RWPE1 (cell line): ENCODE results near the gene HMGN4.
"Not testable (repeated sequence)": the region's sequence is repeated elsewhere in the genome, so short reads cannot be mapped to it uniquely, and the experiment has no call there.

Experiments
- CTCF ChIA-PET: fragments of 350-600 bp; sonication (Branson Sonifier 250); formaldehyde crosslinking; extraction: SDS; loops from one replicate; lab custom pipeline; 2021; lab: Yijun Ruan, JAX
- POLR2A ChIA-PET: fragments of 400-600 bp; formaldehyde crosslinking; extraction: SDS; loops from one replicate; lab custom pipeline; 2020; ENCODE audit warnings: antibody characterized with exemption; ENCODE audit not compliant: low non-redundant PET; lab: Yijun Ruan, JAX
- DNase-seq: peaks from one replicate; pipeline ENCODE4 v3.0.0; 2012; ENCODE audit warnings: low spot score
- H3K27ac ChIP-seq: fragments of 450-650 bp; 2 replicates; pipeline ENCODE4 v1.5.1; 2017
- TF ChIP-seq, protein P1 (sequence below): fragments of 450-650 bp; conservative IDR thresholded peaks from 2 replicates; pipeline ENCODE4 v1.5.1; 2017; ENCODE audit warnings: low read depth, mild to moderate bottlenecking

Gene HMGN4

DNA sequence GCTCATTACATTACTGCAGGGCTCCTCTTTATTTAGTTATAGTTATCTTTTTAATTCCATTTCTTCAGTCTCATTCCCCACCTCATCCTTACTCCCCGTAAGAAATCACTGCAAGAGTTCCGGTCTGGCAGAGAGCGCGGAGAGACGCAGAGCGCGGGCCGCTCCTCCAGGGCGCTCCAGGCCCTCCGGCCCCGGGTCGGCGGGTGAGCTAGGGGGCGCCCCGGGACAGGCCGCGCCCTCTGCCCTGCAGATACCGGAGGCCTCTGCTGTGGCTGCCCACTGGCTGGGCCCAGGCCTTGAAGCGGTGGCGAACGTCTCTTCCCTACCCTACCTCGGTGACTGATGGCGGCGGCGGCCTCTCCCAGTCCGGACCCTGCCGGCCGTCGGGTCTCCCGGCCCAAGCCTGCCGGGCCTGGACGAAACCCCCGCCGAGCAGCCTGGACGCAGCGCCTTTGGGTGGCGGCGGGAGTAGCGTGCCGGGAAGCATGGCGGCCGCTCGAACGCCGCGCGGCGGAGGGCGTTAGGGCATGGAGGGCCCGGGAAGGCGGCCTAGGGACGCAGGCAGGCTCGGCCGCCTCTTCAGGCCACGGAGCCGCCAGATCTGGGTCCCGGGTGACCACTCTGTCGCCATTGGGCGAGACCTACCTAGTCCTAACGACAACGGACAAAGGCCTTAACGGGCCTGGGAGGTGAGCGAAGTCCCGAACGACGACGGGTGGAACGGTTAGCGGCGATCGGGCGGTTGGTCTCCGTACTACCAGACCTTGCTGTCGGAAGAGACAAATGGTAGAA is 16.4 kb upstream of the HMGN4 start:
- ChIA-PET CTCF (no interaction called here), POLR2A (no interaction called here)
- peak overlapping the region; percentile 94 for H3K27ac ChIP-seq
- TF ChIP-seq, protein P1, sequence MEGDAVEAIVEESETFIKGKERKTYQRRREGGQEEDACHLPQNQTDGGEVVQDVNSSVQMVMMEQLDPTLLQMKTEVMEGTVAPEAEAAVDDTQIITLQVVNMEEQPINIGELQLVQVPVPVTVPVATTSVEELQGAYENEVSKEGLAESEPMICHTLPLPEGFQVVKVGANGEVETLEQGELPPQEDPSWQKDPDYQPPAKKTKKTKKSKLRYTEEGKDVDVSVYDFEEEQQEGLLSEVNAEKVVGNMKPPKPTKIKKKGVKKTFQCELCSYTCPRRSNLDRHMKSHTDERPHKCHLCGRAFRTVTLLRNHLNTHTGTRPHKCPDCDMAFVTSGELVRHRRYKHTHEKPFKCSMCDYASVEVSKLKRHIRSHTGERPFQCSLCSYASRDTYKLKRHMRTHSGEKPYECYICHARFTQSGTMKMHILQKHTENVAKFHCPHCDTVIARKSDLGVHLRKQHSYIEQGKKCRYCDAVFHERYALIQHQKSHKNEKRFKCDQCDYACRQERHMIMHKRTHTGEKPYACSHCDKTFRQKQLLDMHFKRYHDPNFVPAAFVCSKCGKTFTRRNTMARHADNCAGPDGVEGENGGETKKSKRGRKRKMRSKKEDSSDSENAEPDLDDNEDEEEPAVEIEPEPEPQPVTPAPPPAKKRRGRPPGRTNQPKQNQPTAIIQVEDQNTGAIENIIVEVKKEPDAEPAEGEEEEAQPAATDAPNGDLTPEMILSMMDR: peak; percentile 53
- peak; percentile 68 for DNase-seq

DNA sequence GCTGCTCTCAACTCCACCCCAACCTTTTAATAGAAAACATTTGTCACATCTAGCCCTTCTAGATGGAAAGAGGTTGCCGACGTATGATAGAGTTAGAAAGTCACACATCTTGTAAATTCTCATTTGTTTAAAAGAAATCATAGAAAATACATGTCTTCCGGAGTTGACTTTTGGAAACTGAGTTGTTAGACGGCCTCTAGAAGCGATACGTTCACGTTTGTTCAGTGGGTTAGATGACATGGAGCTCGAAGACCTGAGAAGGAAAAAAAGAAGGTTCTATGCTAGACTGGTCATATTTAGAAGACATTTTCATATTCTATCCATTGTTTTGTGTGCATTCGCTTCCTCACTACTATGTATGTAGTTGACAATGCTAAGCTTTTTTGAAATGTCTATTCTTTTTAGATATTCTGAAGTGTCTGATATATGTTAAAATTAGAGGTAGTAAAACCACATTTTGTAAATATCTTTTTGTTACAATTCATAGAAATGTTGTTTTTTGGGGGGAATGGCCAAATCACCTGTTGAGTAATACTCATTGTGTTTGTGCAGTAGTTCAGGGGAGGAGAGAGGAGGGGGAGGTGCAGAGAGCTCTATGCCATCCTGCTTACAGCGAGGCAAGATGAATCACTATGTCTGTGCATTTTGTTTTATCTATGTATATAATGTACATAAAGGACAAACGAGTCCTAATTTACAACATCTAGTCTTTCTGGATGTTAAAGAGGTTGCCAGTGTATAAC is 15.5 kb upstream of the HMGN4 start:
- peak overlapping the region; percentile 94 for H3K27ac ChIP-seq
- POLR2A ChIA-PET, CTCF ChIA-PET: not testable (repeated sequence)
- peak; percentile 28 for DNase-seq

DNA sequence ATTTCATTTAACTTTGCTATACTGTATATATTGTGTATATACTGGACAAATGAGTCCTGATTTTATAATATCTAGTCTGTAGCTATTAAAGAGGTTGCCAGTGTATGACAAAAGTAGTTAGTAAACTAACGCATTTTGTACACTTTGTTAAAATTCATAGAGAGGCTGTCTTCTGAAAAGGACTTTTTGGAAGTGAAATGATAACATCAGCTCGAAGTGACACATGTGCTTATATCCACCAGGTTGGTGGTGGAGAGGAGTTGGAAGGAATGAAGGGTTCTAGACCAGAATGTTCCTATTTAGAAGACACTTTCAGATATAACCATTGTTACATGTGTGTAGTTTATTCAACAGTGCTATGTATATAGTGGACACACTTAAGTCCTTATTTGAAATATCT is 13.9 kb upstream of the HMGN4 start:
- POLR2A ChIA-PET, DNase-seq, H3K27ac ChIP-seq, CTCF ChIA-PET: not testable (repeated sequence)

DNA sequence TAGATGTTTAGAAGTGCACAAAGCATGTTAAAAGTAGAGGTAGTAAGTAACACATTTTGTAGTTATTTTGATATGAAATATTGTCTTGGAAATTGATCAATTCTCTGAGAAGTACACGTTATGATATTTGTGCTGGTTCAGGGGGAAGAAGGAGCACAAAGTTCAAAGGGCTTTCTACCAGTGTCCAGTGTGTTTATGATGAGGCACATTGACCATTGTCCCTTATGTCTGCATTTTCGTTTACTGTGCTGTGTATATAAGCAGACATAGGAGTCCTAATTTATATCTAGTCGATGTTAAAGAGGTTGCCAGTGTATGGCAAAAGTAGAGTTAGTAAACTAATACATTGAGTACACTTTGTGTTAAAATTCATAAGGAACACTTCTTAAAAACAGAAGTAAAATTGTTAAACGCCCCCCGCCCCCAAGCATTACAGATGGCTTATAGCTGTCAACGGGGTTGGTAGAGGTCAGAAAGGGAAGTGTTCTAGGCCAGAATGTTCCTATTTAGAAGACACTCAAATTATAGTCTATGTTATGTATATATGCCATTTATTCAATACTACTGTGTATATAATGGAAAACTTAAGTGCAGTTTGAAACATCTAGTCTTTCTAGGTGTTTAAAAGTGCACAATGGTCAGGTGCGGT is 13.3 kb upstream of the HMGN4 start:
- TF ChIP-seq, protein P1: no peak
- POLR2A ChIA-PET: no interaction called here
- DNase-seq: no peak
- CTCF ChIA-PET: no interaction called here
- no peak overlapping the region for H3K27ac ChIP-seq

DNA sequence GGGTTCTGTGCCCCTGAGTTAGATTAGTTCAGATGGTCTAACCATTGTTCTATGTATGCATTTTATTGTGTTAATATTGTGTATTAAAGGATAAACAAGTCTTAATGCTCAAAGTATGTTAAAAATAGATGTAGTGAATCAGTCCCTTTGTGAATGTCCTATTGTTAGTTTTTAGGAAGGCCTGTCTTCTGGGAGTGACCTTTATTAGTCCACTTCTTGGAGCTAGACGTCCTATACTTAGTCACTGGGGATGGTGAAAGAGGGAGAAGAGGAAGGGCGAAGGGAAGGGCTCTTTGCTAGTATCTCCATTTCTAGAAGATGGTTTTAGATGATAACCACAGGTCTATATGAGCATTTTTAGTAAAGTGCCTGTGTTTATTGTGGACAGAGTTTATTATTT is 12.3 kb upstream of the HMGN4 start:
- TF ChIP-seq, protein P1: no peak
- ChIA-PET CTCF (interaction anchor here (0.9 kb wide), 1 partner anchor 184 kb away, joined by 4 read pairs; no protein-coding TSS in a partner anchor), POLR2A (no interaction called here)
- H3K27ac ChIP-seq: no peak overlapping the region
- no peak for DNase-seq

DNA sequence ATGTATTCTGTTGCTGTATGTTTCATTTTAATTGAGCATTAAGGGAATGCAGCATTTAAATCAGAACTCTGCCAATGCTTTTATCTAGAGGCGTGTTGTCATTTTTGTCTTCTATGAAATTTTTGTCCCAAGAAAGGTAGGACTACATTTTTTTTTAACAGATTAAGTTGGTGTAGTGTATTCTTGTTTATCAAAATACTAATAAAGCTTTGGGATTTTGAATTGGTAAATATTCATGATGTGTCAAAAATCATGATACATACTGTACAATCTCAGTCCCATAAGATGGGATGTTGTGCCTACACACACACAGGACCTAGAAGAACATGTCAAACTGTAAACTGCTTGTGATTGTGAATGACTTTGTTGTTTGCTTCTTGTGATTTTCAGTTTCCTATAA is 11.2 kb upstream of the HMGN4 start:
- H3K27ac ChIP-seq: no peak overlapping the region
- ChIA-PET POLR2A (interaction anchor here (0.7 kb wide), 1 partner anchor 1212 kb away, joined by 3 read pairs; no protein-coding TSS in a partner anchor), CTCF (interaction anchor here (0.9 kb wide), 1 partner anchor 185 kb away, joined by 4 read pairs; no protein-coding TSS in a partner anchor)
- DNase-seq: no peak
- TF ChIP-seq, protein P1: no peak

DNA sequence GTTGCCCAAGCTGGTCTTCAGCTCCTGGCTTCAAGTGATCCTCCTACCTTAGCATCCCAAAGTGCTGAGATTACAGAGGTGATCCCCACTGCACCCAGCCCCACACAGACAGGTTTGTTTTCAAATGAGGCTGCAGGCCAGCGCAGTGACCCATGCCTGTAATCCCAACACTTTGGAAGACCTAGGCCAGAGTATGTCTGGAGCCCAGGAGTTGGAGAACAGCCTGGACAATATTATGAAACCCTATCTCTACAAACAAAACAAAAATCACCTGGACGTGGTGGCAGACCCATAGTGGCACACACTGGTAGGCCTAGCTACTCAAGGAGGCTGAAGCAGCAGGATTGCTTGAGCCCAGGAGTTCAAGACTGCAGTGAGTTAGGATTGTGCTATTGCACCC is 8.0 kb upstream of the HMGN4 start:
- no peak overlapping the region for H3K27ac ChIP-seq
- ChIA-PET POLR2A (no interaction called here), CTCF (no interaction called here)
- DNase-seq: no peak
- TF ChIP-seq, protein P1: no peak
